Astrocyte (in vitro differentiated cells and primary cell): ENCODE data around the gene SMG7. TPM values are rescaled to one million over a fixed set of nuclear protein-coding genes. Genes with fewer than 3 reads are reported as not detected.

Experiments used
- DNase-seq: peaks from one replicate; pipeline ENCODE4 v3.0.0-alpha.2; 2010; ENCODE audit warnings: low read depth
- FAIRE-seq: peaks from 2 replicates; lab custom pipeline; 2011; peaks lifted over from hg19 to GRCh38; lab: Jason Lieb, UNC
- H2AFZ ChIP-seq: 2 replicates; pipeline ENCODE4 v1.6.0; 2012; ENCODE audit warnings: low read depth, low read length, inconsistent platforms
- H3K27ac ChIP-seq: 2 replicates; pipeline ENCODE4 v1.5.1; 2011; ENCODE audit warnings: low read depth, low read length, inconsistent platforms
- H3K27me3 ChIP-seq: 2 replicates; pipeline ENCODE4 v1.6.0; 2011; ENCODE audit warnings: low read length, inconsistent platforms; ENCODE audit not compliant: insufficient read depth
- H3K36me3 ChIP-seq: 2 replicates; pipeline ENCODE4 v1.5.1; 2011; ENCODE audit warnings: low read length, inconsistent platforms; ENCODE audit not compliant: insufficient read depth
- H3K4me1 ChIP-seq: 2 replicates; pipeline ENCODE4 v1.5.1; 2011; ENCODE audit warnings: low read length, inconsistent platforms; ENCODE audit not compliant: insufficient read depth
- H3K4me2 ChIP-seq: 2 replicates; pipeline ENCODE4 v1.6.0; 2012; ENCODE audit warnings: low read length, inconsistent platforms
- H3K4me3 ChIP-seq: 2 replicates; pipeline ENCODE4 v1.5.1; 2011; ENCODE audit warnings: low read depth, mild to moderate bottlenecking, low read length, inconsistent platforms; ENCODE audit not compliant: insufficient read depth
- H3K79me2 ChIP-seq: 2 replicates; pipeline ENCODE4 v1.6.0; 2012; ENCODE audit warnings: mild to moderate bottlenecking, low read length, inconsistent platforms; ENCODE audit not compliant: insufficient read depth
- H3K9ac ChIP-seq: 2 replicates; pipeline ENCODE4 v1.6.0; 2012; ENCODE audit warnings: mild to moderate bottlenecking, low read length, inconsistent platforms
- H3K9me3 ChIP-seq: 2 replicates; pipeline ENCODE4 v1.5.1; 2012; ENCODE audit warnings: low read depth, mild to moderate bottlenecking, low read length, inconsistent platforms; ENCODE audit not compliant: insufficient read depth
- H4K20me1 ChIP-seq: 2 replicates; pipeline ENCODE4 v1.6.0; 2012; ENCODE audit warnings: low read length, inconsistent platforms; ENCODE audit not compliant: insufficient read depth
- H3K27ac Mint-ChIP-seq: one replicate; pipeline ENCODE4 v1.8.0; 2021; ENCODE audit warnings: mild to moderate bottlenecking, mixed read lengths; ENCODE audit not compliant: unreplicated experiment
- H3K27me3 Mint-ChIP-seq: one replicate; pipeline ENCODE4 v1.8.0; 2021; ENCODE audit warnings: low read depth, mixed read lengths; ENCODE audit not compliant: unreplicated experiment
- H3K36me3 Mint-ChIP-seq: one replicate; pipeline ENCODE4 v1.8.0; 2021; ENCODE audit warnings: low read depth, mixed read lengths; ENCODE audit not compliant: unreplicated experiment
- H3K4me1 Mint-ChIP-seq: one replicate; pipeline ENCODE4 v1.8.0; 2021; ENCODE audit warnings: low read depth, mixed read lengths; ENCODE audit not compliant: unreplicated experiment
- H3K4me3 Mint-ChIP-seq: one replicate; pipeline ENCODE4 v1.8.0; 2021; ENCODE audit warnings: mild to moderate bottlenecking, moderate library complexity, mixed read lengths; ENCODE audit not compliant: unreplicated experiment
- H3K9me3 Mint-ChIP-seq: one replicate; pipeline ENCODE4 v1.8.0; 2021; ENCODE audit warnings: mild to moderate bottlenecking, mixed read lengths; ENCODE audit not compliant: unreplicated experiment
- CTCF ChIP-seq: IDR thresholded peaks from 2 replicates; pipeline ENCODE4 v1.5.1; 2011; ENCODE audit warnings: low read depth, mild to moderate bottlenecking, inconsistent platforms, low read length, moderate library complexity; ENCODE audit not compliant: insufficient read depth
- EZH2 ChIP-seq: IDR thresholded peaks from 2 replicates; pipeline ENCODE4 v1.6.1; 2012; ENCODE audit warnings: mild to moderate bottlenecking, low read length, inconsistent platforms; ENCODE audit not compliant: insufficient read depth
- total RNA-seq: library from RNA; stranded (reverse); gene quantifications from 2 replicates; pipeline ENCODE4 v1.2.1, GENCODE V29; 2021

Gene SMG7
- total RNA-seq, 1 donor from 2014 or later: 59.8 TPM

- H3K36me3 ChIP-seq: peaks cover 33% of the 10 kb centered on the region
- DNase-seq: no peak
- H3K4me3 ChIP-seq: no peak overlapping the region
- H3K9me3 ChIP-seq: no peaks in the 10 kb centered on the region
- H3K9ac ChIP-seq: no peak overlapping the region
- Mint-ChIP-seq H3K4me1 (no peaks in the 10 kb centered on the region), H3K27me3 (no peaks in the 10 kb centered on the region), H3K4me3 (no peak overlapping the region), H3K9me3 (no peaks in the 10 kb centered on the region), H3K36me3 (peaks cover 11% of the 10 kb centered on the region), H3K27ac (no peak overlapping the region)
- no peaks in the 10 kb centered on the region for H3K79me2 ChIP-seq
- H4K20me1 ChIP-seq: no peaks in the 10 kb centered on the region
- no peak overlapping the region for H3K4me2 ChIP-seq
- TF ChIP-seq EZH2 (no peak), CTCF (no peak)
- no peak for FAIRE-seq
- no peak overlapping the region for H2AFZ ChIP-seq
- no peaks in the 10 kb centered on the region for H3K4me1 ChIP-seq
- no peaks in the 10 kb centered on the region for H3K27me3 ChIP-seq
- no peak overlapping the region for H3K27ac ChIP-seq
Observed at GRCh38 chr1:183553331-183553730, 81.0 kb downstream of the SMG7 start.

- Mint-ChIP-seq H3K4me1 (no peaks in the 10 kb centered on the region), H3K4me3 (no peak overlapping the region), H3K27me3 (no peaks in the 10 kb centered on the region), H3K36me3 (peaks cover 11% of the 10 kb centered on the region), H3K9me3 (no peaks in the 10 kb centered on the region), H3K27ac (no peak overlapping the region)
- Histone ChIP-seq H2AFZ (no peak overlapping the region), H3K9ac (no peak overlapping the region), H3K4me2 (no peak overlapping the region), H3K4me3 (no peak overlapping the region), H4K20me1 (no peaks in the 10 kb centered on the region), H3K4me1 (no peaks in the 10 kb centered on the region), H3K9me3 (no peaks in the 10 kb centered on the region), H3K79me2 (no peaks in the 10 kb centered on the region), H3K36me3 (peaks cover 33% of the 10 kb centered on the region), H3K27ac (no peak overlapping the region), H3K27me3 (no peaks in the 10 kb centered on the region)
- FAIRE-seq (no peak), DNase-seq (no peak)
- TF ChIP-seq EZH2: no peak
- TF ChIP-seq CTCF: no peak
Observed at GRCh38 chr1:183553764-183554163, 81.5 kb downstream of the SMG7 start.

GRCh38 chr1:183554577-183554976 lies 82.3 kb downstream of the SMG7 start:
- H3K4me3 Mint-ChIP-seq: no peak overlapping the region
- DNase-seq: no peak
- no peak overlapping the region for H3K4me3 ChIP-seq
- H3K27ac Mint-ChIP-seq: no peak overlapping the region
- H3K27me3 ChIP-seq: no peaks in the 10 kb centered on the region
- no peaks in the 10 kb centered on the region for H3K79me2 ChIP-seq
- H3K27me3 Mint-ChIP-seq: no peaks in the 10 kb centered on the region
- TF ChIP-seq CTCF: no peak
- TF ChIP-seq EZH2: no peak
- H3K4me2 ChIP-seq: no peak overlapping the region
- H3K9me3 ChIP-seq: no peaks in the 10 kb centered on the region
- H3K27ac ChIP-seq: no peak overlapping the region
- no peaks in the 10 kb centered on the region for H4K20me1 ChIP-seq
- no peak overlapping the region for H3K9ac ChIP-seq
- H3K4me1 Mint-ChIP-seq: no peaks in the 10 kb centered on the region
- no peak overlapping the region for H2AFZ ChIP-seq
- H3K9me3 Mint-ChIP-seq: no peaks in the 10 kb centered on the region
- peaks cover 25% of the 10 kb centered on the region for H3K36me3 ChIP-seq
- no peak for FAIRE-seq
- no peaks in the 10 kb centered on the region for H3K4me1 ChIP-seq
- H3K36me3 Mint-ChIP-seq: peaks cover 13% of the 10 kb centered on the region
